GM19468 (cell line): ENCODE measurements around the gene WDR93.
"Not testable (repeated sequence)": the region's sequence is repeated elsewhere in the genome, so short reads cannot be mapped to it uniquely, and the experiment has no call there.

Experiments used
- ATAC-seq: cut with Tn5 transposase; IDR thresholded peaks from one replicate; pipeline ENCODE4 v1.9.1; 2021; ENCODE audit warnings: mild to moderate bottlenecking, moderate library complexity, moderate number of reproducible peaks; ENCODE audit not compliant: unreplicated experiment; ENCODE audit errors: extremely low read depth

WDR93 gene

DNA sequence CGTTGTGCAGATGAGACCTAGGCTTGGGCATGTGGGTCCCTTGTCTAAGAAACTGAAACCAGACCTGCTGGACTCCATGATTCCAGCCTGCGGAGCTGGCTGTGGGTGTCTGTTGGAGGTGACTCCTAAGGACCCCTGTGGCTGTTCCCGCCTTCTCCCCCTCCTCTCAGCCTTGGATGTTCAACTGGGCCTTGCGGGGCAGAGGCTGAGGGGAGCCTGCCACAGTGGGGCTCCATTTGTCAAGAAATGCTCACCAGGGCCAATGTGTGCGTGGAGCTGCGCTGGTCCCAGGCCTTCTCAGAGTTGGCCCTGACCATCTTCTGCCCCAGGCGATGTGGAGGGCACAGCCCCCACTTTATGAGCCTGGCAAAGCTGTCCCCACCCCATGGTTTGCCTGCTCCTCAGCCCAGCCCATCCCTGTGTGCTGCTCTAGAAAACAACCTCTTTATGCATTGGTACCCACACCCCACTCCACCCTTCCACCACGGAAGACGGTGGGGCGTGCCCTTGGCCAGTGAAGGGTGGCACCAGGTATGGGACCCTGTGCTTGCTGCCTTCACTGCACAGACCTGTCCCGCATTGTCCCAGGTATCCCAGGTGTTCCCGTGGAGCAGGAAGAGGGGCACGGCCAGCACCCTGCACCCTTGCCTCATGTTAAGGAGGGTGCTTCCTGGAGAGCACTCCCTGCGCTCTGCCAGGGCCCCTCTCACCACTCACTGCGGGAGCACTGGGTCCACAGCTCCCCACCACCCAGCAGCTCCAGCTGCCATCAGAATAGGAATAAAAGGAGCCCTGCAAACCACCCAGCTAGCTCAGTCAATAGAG lies 93.5 kb downstream of the WDR93 start:
- no peak for ATAC-seq

- no peak for ATAC-seq
These were observed 94.0 kb downstream of the WDR93 start for GRCh38 chr15:89784686-89784960.

DNA sequence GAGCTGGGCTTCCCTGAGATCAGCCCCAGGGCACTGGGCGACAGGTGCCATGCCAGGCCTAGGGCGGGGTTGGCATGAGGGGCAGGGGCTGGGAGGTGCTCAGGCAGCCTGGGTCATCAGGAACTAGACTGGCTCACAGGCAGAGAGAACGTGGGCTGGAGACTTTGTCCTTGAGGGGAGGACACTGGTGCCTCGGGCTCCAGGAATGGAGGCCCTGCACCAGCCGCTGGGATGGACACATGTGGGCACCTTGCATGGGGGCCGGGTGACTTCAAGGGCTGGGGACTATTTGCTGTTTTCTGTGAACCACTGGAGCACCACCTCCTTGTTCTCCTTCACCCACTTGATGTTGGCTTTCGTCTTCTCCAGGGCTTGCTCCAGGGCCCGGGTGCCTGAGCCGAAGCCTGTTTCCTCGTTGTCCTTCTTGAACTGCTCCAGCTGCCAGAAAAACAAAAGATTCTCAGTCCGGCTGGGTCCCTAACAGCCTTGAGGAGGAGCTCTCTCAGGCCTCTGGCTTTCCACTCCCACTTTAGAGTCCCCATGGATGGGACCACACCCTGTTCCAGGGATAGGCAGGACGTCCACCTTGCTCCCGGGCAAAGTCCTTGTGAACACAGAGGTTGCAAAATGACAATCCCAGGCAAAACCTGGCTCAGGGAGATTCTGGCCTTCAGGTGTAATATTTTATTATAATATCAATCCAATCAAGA lies 94.6 kb downstream of the WDR93 start:
- ATAC-seq, result no peak

- no peak for ATAC-seq
These were observed 95.1 kb downstream of the WDR93 start for GRCh38 chr15:89785774-89786140.

GRCh38 chr15:89787944-89788343 lies 97.3 kb downstream of the WDR93 start:
- no peak for ATAC-seq

GRCh38 chr15:89788585-89788984 lies 98.0 kb downstream of the WDR93 start:
- ATAC-seq, result not testable (repeated sequence)

GRCh38 chr15:89790206-89790605 lies 99.6 kb downstream of the WDR93 start:
- ATAC-seq, result no peak

- ATAC-seq, result no peak
These were observed 100.0 kb downstream of the WDR93 start for GRCh38 chr15:89790661-89791060.

DNA sequence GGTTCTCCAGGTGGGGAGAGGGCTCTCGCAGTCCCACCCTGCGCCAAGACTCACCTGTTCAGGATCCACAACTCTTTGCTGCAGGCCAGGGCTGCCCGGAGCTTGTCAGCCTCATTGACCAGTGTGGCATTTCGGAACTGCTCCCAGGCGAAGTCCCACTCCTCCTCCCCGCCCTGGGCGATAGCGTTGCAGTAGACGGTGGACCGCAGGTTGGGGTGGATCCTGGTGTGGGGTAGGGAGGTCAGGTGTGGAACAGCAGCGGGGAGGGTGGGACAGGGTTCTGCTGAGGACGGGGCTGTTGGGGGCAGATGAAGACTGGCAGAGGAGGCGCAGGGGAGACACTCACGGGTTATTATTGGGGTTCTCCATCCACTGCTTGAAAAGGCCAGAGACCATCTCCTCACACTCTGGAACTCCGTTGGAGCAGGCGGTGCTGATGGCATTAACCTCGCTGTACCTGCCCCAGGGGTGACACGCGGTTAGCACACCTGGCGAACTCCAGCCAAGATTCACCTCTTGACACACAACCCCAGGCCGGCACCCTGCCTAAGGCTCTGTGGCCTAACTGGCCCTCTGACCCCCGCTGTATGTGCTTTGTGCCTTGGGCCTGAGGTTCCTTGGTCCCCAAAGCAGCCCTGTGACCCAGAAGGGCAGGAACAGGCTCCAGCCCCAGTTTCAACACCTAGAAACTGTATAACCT lies 101.6 kb downstream of the WDR93 start:
- ATAC-seq, result no peak
